IPS-NIHi7 (cell line): ENCODE data around the gene WDR83.

Source experiments
- DNase-seq: peaks from one replicate; pipeline ENCODE4 v3.0.0; 2012; ENCODE audit warnings: mixed read lengths; ENCODE audit errors: extremely low spot score

WDR83 gene

DNA sequence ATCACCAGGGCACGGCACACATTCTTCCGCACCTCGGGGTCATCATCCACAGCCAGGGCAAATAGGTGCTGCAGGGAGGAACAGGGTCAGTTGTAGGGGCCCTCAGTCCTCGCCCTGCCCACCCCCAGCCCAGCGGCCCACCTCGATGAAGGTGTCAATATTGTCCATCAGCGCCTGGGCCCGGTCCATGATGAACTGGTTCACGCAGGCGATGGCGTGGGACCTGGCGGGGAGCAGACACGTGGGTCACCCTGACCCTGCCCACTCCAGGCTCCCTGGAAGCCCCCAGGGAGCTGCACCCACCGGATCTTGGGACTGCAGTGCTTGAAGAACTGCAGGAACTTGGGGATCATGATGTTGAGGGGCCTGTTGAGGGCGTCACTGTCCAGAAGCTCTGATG lies 48.5 kb downstream of the WDR83 start:
- no peak for DNase-seq

DNA sequence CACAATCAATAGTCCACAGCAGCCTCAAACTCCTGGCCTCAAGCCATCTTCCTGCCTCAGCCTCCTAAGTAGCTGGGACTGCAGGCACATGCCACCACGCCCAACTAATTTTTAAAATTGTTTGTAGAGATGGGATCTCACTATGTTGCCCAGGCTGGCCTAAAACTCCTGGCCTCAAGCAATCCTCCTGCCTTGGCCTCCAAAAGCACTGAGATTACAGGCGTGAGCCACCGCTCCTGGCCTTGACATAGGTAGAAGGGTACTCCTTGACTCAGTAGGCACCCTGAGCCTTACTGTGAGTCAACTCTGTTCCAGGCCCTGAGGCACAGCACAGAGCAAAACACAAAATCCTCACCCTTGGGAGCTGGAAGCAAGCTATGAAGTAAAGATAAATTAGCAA lies 49.3 kb downstream of the WDR83 start:
- DNase-seq: no peak

DNA sequence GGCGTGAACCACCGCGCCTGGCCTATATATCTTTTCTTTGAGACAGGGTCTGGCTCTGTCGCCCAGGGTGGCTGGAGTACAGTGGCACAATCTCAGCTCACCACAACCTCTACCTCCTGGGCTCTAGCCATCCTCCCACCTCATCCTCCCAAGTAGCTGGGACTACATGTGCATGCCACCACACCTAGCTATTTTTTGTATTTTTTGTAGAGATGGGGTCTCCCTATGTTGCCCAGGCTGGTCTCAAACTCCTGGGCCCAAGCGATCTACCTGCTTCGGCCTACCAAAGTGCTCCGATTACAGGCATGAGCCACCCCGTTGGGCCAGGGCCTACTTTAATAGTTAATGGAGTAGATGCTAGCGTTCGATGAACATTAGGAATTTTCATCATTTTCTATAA lies 53.7 kb downstream of the WDR83 start:
- DNase-seq: no peak

DNA sequence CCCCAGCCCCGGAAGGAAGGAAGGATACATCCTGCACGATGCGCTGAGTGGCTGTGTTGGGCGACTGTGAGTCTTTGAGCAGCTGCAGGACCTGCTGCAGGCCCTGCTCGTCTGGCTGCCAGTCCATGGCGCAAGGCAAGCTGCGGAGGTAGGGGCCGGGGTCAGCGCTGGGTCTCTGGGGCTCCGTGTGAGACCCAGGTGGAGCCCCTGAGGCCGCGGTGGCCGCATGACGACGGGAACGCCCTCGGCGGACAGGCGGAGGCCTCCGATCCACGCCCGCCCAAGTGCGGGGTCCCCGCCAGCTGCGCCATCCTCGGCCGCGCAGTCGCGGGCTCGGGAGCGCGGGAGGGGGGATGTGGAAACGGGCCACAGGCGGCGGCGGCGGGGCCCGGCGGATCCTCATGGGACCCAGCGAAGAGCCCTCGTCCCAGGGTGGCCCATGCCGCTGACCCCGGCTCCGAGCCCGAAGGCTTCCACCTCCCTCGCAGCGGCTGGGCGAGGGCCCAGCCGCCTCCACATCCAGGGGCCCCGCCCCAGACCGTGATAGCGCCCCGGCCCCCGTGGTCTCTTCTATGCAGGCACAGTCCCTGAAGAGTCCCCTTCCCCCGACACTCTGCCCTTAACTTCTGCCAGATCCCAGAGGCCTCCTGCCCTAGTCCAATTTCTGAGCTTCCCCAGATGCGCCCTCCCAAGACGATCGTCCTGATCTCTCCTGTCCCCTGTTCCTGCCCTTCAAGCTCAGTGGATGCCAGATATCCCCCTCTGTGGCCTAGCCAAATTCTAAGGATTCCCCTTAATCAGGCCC lies 54.4 kb downstream of the WDR83 start:
- DNase-seq: no peak

DNA sequence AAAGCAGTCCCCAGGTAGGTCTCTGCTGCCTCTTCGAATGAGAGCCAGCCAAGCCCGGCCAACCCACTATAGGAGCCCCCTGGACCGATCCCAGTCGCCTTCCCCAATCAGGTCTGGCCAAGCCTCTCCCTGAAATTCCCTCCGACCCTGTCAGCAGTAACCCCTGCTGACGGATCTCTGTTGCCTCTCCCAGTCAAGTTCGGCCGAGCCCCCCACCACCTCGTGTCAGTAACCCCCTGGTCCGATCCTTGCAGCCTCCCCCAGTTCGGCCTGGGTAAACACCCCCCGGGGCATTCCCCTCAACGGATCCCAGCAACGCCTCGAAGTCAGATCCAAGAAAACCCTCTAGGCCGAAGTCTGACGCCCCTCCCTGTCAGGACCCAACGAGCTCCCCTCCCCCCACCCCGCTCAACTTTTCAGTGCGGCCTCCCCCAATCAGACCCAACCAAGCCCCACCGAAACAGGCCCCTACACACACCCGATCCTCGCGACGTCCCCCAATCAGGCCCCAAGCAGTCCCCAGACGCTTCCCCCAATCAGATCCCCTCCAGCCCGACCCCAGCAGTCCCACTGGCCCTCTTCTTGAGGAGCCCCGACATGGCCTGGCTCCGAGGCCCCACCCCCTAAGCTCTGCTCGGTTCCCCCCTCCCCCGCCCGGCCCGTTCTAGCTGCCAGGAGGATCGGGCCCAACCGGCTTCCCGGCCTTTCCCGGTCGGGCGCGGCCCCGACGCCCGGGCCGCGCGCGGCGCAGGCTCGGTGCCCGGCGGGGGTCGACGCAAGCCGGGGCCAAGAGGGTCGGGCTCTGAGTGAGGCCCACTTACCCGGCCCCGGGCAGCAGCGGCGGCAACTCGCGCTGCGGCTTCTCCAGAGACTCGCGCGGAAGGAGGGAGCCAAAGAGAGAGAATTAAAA lies 55.3 kb downstream of the WDR83 start:
- peak; percentile 73 for DNase-seq

DNA sequence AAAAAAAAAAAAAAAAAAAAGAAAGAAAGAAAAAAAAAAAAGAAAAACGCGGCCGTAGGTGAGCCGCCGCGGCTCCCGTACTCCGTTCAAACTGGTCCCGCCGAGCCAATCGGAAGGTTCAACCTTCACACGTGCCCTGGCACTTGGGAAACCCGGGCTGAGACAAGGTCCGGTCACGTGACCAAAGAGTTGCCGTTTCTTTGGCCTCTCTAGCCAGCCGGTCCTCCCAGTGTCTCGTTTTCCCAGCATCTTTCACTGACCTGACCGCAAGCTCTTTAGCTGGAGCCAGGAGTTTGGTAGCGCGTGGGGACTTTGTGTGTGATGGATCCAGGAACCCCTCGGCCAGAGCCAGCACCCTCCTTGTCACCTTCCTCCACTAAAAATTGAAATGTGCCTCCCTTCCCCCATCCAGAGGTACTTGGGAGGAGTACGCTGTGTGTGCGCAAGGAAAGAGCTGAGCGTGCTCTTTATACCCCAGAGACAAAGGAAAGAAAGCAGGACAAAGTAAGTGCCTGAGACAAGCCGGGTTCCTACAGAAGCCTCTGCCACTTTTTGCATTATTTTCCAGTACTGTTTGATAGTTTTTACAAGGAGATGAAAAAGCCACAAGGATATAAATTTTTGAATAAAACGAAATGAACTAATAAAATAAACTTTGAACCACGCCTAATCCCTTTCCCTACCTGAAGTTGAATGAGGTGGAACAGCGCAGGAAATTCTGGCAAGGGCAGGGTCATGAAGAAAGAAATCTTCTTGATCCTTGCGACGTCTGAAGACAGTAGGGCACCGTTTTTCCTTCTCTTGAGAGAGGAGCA lies 56.2 kb downstream of the WDR83 start:
- DNase-seq: peak; percentile 95

DNA sequence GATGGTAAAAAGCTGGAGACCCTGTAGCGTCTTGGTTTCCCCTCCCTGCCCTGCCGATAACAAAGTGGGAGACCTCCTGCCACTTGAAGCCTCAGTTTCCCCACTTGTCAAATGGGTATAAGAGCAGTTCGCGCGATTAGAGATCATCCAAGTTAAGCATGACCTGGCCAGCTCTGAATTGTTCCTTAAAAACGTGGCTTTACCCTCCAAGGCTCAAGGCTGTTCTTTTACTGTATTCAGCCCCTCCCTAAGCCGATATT lies 56.7 kb downstream of the WDR83 start:
- no peak for DNase-seq

DNA sequence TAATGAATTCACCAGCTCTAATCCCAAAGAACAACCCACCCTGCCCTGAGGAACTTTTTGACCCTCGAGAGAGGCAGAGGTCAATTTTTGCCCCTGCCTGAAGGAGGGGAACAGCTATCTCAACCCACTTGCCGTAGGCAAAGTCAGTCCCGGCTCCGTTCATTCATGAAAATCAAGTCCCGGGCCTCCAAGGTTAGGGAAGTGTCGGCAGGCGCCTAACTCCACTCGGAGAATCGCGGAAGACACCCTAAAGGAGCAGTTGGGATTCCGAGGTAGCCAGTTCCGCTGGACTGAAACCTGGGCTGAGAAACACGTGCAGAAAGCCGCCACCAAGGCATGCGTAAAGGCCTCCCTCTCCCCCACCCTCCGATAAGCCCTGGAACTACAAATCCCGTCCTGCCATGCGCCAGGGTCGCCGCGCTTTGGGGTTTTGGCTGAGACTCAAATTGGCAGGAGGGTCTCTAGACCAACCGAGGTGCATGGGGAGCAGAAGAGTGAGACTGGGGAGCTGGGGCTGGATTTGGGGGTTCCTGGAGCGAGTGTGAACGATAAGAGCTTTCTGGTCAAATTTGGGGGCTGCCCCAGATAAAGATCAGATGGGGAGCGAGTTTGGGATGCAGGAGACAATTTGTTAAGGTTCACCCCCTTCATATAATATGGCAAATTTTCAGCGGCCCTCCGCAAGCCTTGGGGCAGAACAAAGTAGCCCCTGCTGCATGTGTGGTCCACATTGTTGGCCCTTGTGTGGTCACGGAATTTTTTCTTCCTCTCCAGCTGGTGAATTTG lies 57.2 kb downstream of the WDR83 start, which contains the start of gene TNPO2:
TSS of gene TNPO2 (minus strand) at position 292 of the 786 bp plus-strand sequence. CDS start 2,955 bp downstream, outside the sequence.
- DNase-seq: peak; percentile 81
